SU-DHL-6 (cell line): Measurements from ENCODE around the gene ANKRD55.
"Not testable (repeated sequence)": the region's sequence is repeated elsewhere in the genome, so short reads cannot be mapped to it uniquely, and the experiment has no call there.

Source experiments
- H2AFZ ChIP-seq: fragments of 200-600 bp; sonication (generic); 2 replicates; pipeline ENCODE4 v1.6.1; 2014; ENCODE audit warnings: low read depth, mild to moderate bottlenecking, moderate library complexity, mixed read lengths, antibody characterized with exemption, low read length; ENCODE audit not compliant: severe bottlenecking
- H3F3A ChIP-seq: fragments of 200-600 bp; shearing (Covaris generic); 2 replicates; pipeline ENCODE4 v1.6.0; 2016; ENCODE audit warnings: antibody characterized with exemption, mild to moderate bottlenecking; ENCODE audit not compliant: insufficient read depth
- H3K27ac ChIP-seq: fragments of 200-600 bp; sonication (generic); 2 replicates; pipeline ENCODE4 v1.5.1; 2016; ENCODE audit warnings: low read depth, mild to moderate bottlenecking, low read length, moderate library complexity, mixed read lengths
- H3K27me3 ChIP-seq: fragments of 200-600 bp; sonication (generic), shearing (Covaris generic); 2 replicates; pipeline ENCODE4 v1.6.0; 2014; ENCODE audit warnings: mild to moderate bottlenecking, low read length
- H3K36me3 ChIP-seq: fragments of 200-600 bp; sonication (generic); 2 replicates; pipeline ENCODE4 v1.6.1; 2014; ENCODE audit warnings: mild to moderate bottlenecking, low read length, mixed read lengths
- H3K4me2 ChIP-seq: fragments of 300-600, 200-600 bp; shearing (Covaris generic), sonication (generic); 2 replicates; pipeline ENCODE4 v1.6.0; 2014; ENCODE audit warnings: low read length, low read depth, mild to moderate bottlenecking; ENCODE audit not compliant: poor library complexity, severe bottlenecking
- H3K4me3 ChIP-seq: fragments of 200-600 bp; sonication (generic); 2 replicates; pipeline ENCODE4 v1.5.1; 2014; ENCODE audit warnings: antibody characterized with exemption, low read length, mild to moderate bottlenecking, mixed read lengths; ENCODE audit not compliant: insufficient read depth, poor library complexity, severe bottlenecking
- H3K79me2 ChIP-seq: fragments of 200-600 bp; sonication (generic); 2 replicates; pipeline ENCODE4 v1.6.1; 2014; ENCODE audit warnings: mild to moderate bottlenecking, low read length, moderate library complexity; ENCODE audit not compliant: insufficient read depth
- H3K9ac ChIP-seq: fragments of 200-600 bp; sonication (generic); 2 replicates; pipeline ENCODE4 v1.7.0; 2014; ENCODE audit warnings: mild to moderate bottlenecking, low read length
- H3K9me2 ChIP-seq: fragments of 200-600 bp; sonication (generic); replicated peaks from 2 replicates; pipeline ENCODE4 v1.6.1; 2014; ENCODE audit warnings: low read length; ENCODE audit not compliant: insufficient read depth
- H3K9me3 ChIP-seq: fragments of 200-600 bp; sonication (generic); 2 replicates; pipeline ENCODE4 v1.6.1; 2014; ENCODE audit warnings: low read length, mixed read lengths; ENCODE audit not compliant: insufficient read depth
- H4K20me1 ChIP-seq: fragments of 200-600 bp; sonication (generic); 2 replicates; pipeline ENCODE4 v1.6.1; 2014; ENCODE audit warnings: low read depth, mild to moderate bottlenecking, antibody characterized with exemption, low read length, moderate library complexity, mixed read lengths
- CTCF ChIP-seq: fragments of 200-600 bp; sonication (generic); IDR thresholded peaks from one replicate; pipeline ENCODE4 v1.5.1; 2017; ENCODE audit warnings: antibody characterized with exemption, mild to moderate bottlenecking, low read length, moderate library complexity; ENCODE audit not compliant: insufficient read depth, poor library complexity, severe bottlenecking
- EZH2phosphoT487 ChIP-seq: fragments of 200-600 bp; sonication (generic), shearing (Covaris generic); conservative IDR thresholded peaks from 2 replicates; pipeline ENCODE4 v1.6.1; 2018; ENCODE audit warnings: mild to moderate bottlenecking, antibody characterized with exemption, low read length, moderate library complexity, mixed read lengths

The ANKRD55 gene

DNA sequence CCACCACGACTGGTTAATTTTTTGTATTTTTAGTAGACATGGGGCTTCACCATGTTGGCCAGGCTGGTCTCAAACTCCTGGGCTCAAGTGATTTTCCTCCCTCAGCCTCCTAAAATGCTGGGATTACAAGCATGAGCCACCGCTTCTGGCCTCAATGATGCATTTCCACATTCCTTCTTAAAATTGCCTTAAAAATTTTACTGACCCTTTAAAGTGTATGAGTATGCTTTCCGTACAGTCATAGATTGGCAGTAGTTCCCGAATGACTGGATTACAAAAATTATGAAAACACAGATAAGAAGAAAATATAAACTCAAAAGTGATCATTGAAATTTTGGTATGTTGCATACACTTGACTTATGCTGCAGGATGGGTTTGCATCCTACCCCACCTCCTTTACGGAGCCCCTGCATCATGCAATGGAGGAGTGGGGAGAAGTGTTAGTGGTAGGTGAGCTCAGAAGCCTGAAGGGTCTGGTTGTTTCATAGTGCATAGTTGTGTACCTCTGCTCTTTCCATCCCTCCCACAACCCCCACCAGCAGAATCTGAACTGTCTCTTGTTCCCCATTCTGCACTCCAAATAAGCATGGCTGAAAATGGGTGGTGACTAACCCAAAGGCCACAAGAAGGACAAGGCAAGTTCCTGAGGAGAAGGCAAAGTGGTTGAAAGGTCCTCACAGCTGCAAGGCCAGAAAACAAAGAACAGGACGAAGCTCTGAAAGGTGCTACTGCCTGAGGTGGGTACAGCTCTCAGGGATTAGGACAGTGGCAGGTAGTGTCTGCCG is 26.8 kb downstream of the ANKRD55 start:
- Histone ChIP-seq H3K9me2 (no peaks in the 10 kb centered on the region), H3K27ac (no peak overlapping the region), H3K79me2 (no peaks in the 10 kb centered on the region), H3K9ac (no peak overlapping the region), H2AFZ (no peak overlapping the region), H3K36me3 (no peaks in the 10 kb centered on the region), H4K20me1 (no peaks in the 10 kb centered on the region), H3K4me2 (no peak overlapping the region), H3K27me3 (no peaks in the 10 kb centered on the region), H3K9me3 (no peaks in the 10 kb centered on the region), H3K4me3 (no peak overlapping the region), H3F3A (no peaks in the 10 kb centered on the region)
- TF ChIP-seq EZH2phosphoT487 (no peak), CTCF (no peak)

- H3K4me2 ChIP-seq, H3K9me3 ChIP-seq, H3K27ac ChIP-seq, H3K27me3 ChIP-seq, H3K4me3 ChIP-seq, H4K20me1 ChIP-seq, H3K36me3 ChIP-seq, H2AFZ ChIP-seq, H3F3A ChIP-seq, H3K79me2 ChIP-seq, H3K9ac ChIP-seq, H3K9me2 ChIP-seq: not testable (repeated sequence)
These were observed 29.2 kb downstream of the ANKRD55 start for GRCh38 chr5:56203936-56204335.

DNA sequence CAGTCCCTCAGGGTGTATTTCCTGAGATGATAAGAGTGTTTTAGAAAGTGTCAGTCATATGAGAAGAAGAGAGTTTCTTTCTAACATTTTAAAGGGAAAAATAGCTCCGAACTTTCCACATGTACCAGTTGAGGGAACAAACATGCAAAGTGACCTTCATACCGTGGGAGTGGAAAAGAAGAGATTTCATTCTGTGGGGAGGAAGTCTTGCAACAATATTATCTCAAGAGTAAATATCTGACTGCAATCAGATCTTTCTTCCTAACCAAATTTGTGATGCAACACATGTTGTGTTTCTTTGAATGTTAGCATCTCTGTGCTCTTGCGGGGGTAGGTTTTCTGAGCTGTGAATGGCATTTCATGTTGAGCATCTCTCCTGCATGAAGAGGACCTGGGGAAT is 30.6 kb downstream of the ANKRD55 start:
- Histone ChIP-seq H3K36me3 (no peaks in the 10 kb centered on the region), H3K9ac (no peak overlapping the region), H2AFZ (no peak overlapping the region), H3K27ac (no peak overlapping the region), H3K9me3 (no peaks in the 10 kb centered on the region), H3K27me3 (no peaks in the 10 kb centered on the region), H3K4me2 (no peak overlapping the region), H3F3A (no peaks in the 10 kb centered on the region), H3K79me2 (no peaks in the 10 kb centered on the region), H3K4me3 (no peak overlapping the region), H4K20me1 (no peaks in the 10 kb centered on the region), H3K9me2 (no peaks in the 10 kb centered on the region)
- TF ChIP-seq EZH2phosphoT487 (no peak), CTCF (no peak)

GRCh38 chr5:56201762-56202261 is 31.3 kb downstream of the ANKRD55 start:
- H2AFZ ChIP-seq, H3F3A ChIP-seq, H3K4me3 ChIP-seq, H3K27ac ChIP-seq, H3K9me2 ChIP-seq, H3K9ac ChIP-seq, H3K9me3 ChIP-seq, H3K36me3 ChIP-seq, H3K27me3 ChIP-seq, H3K79me2 ChIP-seq, H4K20me1 ChIP-seq, H3K4me2 ChIP-seq: not testable (repeated sequence)
